BJ (cell line): ENCODE measurements around the gene CHST4. TPM values are rescaled to one million over a fixed set of nuclear protein-coding genes. Genes with fewer than 3 reads are reported as not detected.

Experiments
- CTCF ChIA-PET: fragments of 350-600 bp; formaldehyde crosslinking; extraction: SDS; loops from one replicate; lab custom pipeline; 2021; ENCODE audit warnings: antibody characterized with exemption, inconsistent platforms; lab: Yijun Ruan, JAX
- POLR2A ChIA-PET: fragments of 300-600 bp; sonication (Branson Sonifier 250); formaldehyde crosslinking; extraction: SDS; loops from one replicate; lab custom pipeline; 2021; ENCODE audit warnings: antibody characterized with exemption; lab: Charles Lee
- DNase-seq: peaks from one replicate; pipeline ENCODE4 v3.0.0-alpha.2; 2011; ENCODE audit warnings: low read depth
- H3K27me3 ChIP-seq: 2 replicates; pipeline ENCODE4 v1.6.0; 2011; ENCODE audit warnings: low read length; ENCODE audit not compliant: control insufficient read depth, insufficient read depth
- H3K36me3 ChIP-seq: 2 replicates; pipeline ENCODE4 v1.5.1; 2011; ENCODE audit warnings: low read length; ENCODE audit not compliant: control insufficient read depth, insufficient read depth
- H3K4me3 ChIP-seq: 2 replicates; pipeline ENCODE4 v1.5.1; 2011; ENCODE audit warnings: low read depth, mild to moderate bottlenecking, control low read depth, low read length
- CTCF ChIP-seq: IDR thresholded peaks from 2 replicates; pipeline ENCODE4 v1.5.1; 2011; ENCODE audit warnings: low read depth, mild to moderate bottlenecking, control low read depth, inconsistent platforms, low read length, moderate library complexity; ENCODE audit not compliant: insufficient read depth
- polyA plus RNA-seq: library from polyadenylated mRNA; depleted of rRNA; stranded (reverse); fragments of >200 nt; gene quantifications from 2 replicates; pipeline ENCODE4 v1.2.3, GENCODE V29; 2011

The CHST4 gene
- polyA plus RNA-seq, 1 experiment = not detected

- Histone ChIP-seq H3K27me3 (no peaks in the 10 kb centered on the region), H3K36me3 (no peaks in the 10 kb centered on the region), H3K4me3 (no peak overlapping the region)
- ChIA-PET POLR2A (no interaction called here), CTCF (no interaction called here)
- no peak for TF ChIP-seq CTCF
- DNase-seq = no peak
Observed at GRCh38 chr16:71504901-71505300, 21.3 kb upstream of the CHST4 start.

GRCh38 chr16:71507061-71507460, 19.2 kb upstream of the CHST4 start:
- Histone ChIP-seq H3K27me3 (no peaks in the 10 kb centered on the region), H3K4me3 (no peak overlapping the region), H3K36me3 (no peaks in the 10 kb centered on the region)
- CTCF ChIA-PET = interaction anchor here (1.5 kb wide), 1 partner anchor 94 kb away, joined by 6 read pairs; no protein-coding TSS in a partner anchor
- no peak for TF ChIP-seq CTCF
- POLR2A ChIA-PET = no interaction called here
- no peak for DNase-seq

- TF ChIP-seq CTCF = no peak
- CTCF ChIA-PET = interaction anchor here (0.8 kb wide), 1 partner anchor 98 kb away, joined by 3 read pairs; no protein-coding TSS in a partner anchor
- Histone ChIP-seq H3K36me3 (no peaks in the 10 kb centered on the region), H3K4me3 (no peak overlapping the region), H3K27me3 (peaks cover 2% of the 10 kb centered on the region; the same call in 1 of the 2 replicates)
- no peak for DNase-seq
- POLR2A ChIA-PET = interaction anchor here (0.7 kb wide), 1 partner anchor 959 kb away, joined by 4 read pairs; no protein-coding TSS in a partner anchor
Observed at GRCh38 chr16:71513302-71513701, 12.9 kb upstream of the CHST4 start.

GRCh38 chr16:71514476-71514875, 11.8 kb upstream of the CHST4 start:
- ChIA-PET POLR2A (no interaction called here), CTCF (no interaction called here)
- Histone ChIP-seq H3K27me3 (peaks cover 2% of the 10 kb centered on the region; the same call in 1 of the 2 replicates), H3K4me3 (no peak overlapping the region), H3K36me3 (no peaks in the 10 kb centered on the region)
- TF ChIP-seq CTCF = no peak
- no peak for DNase-seq

- ChIA-PET CTCF (no interaction called here), POLR2A (no interaction called here)
- no peak for TF ChIP-seq CTCF
- H3K27me3 ChIP-seq = peaks cover 2% of the 10 kb centered on the region; the same call in 1 of the 2 replicates
- DNase-seq = no peak
- H3K36me3 ChIP-seq = no peaks in the 10 kb centered on the region
- no peak overlapping the region for H3K4me3 ChIP-seq
Observed at GRCh38 chr16:71515026-71515425, 11.2 kb upstream of the CHST4 start.
